Measurements from ENCODE around the gene MOCOS.

- TF ChIP-seq CTCF (IDR thresholded peaks at IDR 0.05) (no peak), POLR2A (IDR thresholded peaks at IDR 0.05) (no peak), POLR2AphosphoS5 (IDR thresholded peaks at IDR 0.05) (no peak)
Measured at GRCh38 chr18:36287653-36288052, 100.4 kb downstream of the MOCOS start.
